Gastroesophageal sphincter (tissue), 3 donors: ENCODE results near the gene CTSE.

Experiments used
- POLR2A ChIP-seq, 2 donors: fragments of 450-650 bp; IDR thresholded peaks; one replicate each; pipeline ENCODE4 v1.6.1; 2017; ENCODE audit warnings: antibody characterized with exemption in 2 of 2, mild to moderate bottlenecking in 2 of 2, moderate library complexity in 1 of 2
- TF ChIP-seq, protein P1 (sequence below), 4 experiments: fragments of 200-600 bp in 2 of 4; fragments of 450-650 bp in 2 of 4; sonication (generic) in 1 of 4; IDR thresholded peaks; one replicate each; pipeline ENCODE4 v1.5.1; 2017 to 2019; ENCODE audit warnings: antibody characterized with exemption in 4 of 4, mild to moderate bottlenecking in 2 of 4, moderate library complexity in 2 of 4

DNA sequence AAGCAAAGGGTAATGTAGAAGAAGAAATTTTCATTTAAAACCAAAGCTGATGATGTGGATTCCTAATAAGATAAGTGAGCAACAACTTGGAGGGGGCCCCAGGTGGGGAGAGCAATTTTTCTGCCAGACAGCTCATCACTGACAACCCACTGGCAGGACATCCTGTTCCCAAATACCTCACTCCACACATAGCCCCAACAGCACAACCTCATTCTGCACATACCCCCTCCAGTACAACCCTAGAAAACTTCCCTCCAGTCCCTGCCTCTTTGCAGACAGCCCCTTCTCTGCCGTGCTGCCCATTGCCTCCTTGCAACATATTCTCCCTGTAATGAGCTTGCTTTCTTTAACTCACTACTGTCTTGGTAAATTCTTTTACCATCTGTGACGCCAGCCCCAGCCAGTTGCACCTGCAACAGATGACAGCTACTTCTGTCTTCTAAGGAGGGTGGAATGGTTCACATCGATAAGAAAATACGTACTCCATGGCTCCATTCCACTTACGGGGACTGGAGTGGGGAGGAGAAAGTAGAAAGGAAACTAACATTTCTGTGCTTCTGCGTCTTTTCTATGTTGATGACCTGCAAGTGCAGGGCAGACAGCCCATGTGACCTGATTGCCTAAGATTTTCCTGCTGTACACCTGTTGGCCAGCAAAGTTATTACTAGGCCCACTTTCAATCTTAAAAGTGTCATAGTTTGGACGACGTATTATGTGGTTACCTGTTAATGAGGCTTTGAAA, 44.0 kb upstream of the CTSE start:
- TF ChIP-seq POLR2A (IDR thresholded peaks at IDR 0.05), result no peak
- TF ChIP-seq, protein P1, sequence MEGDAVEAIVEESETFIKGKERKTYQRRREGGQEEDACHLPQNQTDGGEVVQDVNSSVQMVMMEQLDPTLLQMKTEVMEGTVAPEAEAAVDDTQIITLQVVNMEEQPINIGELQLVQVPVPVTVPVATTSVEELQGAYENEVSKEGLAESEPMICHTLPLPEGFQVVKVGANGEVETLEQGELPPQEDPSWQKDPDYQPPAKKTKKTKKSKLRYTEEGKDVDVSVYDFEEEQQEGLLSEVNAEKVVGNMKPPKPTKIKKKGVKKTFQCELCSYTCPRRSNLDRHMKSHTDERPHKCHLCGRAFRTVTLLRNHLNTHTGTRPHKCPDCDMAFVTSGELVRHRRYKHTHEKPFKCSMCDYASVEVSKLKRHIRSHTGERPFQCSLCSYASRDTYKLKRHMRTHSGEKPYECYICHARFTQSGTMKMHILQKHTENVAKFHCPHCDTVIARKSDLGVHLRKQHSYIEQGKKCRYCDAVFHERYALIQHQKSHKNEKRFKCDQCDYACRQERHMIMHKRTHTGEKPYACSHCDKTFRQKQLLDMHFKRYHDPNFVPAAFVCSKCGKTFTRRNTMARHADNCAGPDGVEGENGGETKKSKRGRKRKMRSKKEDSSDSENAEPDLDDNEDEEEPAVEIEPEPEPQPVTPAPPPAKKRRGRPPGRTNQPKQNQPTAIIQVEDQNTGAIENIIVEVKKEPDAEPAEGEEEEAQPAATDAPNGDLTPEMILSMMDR (IDR thresholded peaks at IDR 0.05), result no peak
